ENCODE results near the gene SCRT2. TPM values are rescaled to one million over a fixed set of nuclear protein-coding genes. Genes with fewer than 3 reads are reported as not detected.

The SCRT2 gene
- polyA plus RNA-seq, 1 donor from 2014 or later = 2.5 TPM

GRCh38 chr20:631101-631500 is 44.5 kb downstream of the SCRT2 start:
- Histone ChIP-seq H3K9me2 (ENCODE audit: insufficient read depth, low read length) (no peaks in the 10 kb centered on the region), H3K4me2 (ENCODE audit: low read length) (no peak overlapping the region), H3F3A (ENCODE audit: insufficient read depth, low read length, poor library complexity, severe bottlenecking) (no peaks in the 10 kb centered on the region), H3K4me3 (ENCODE audit: low read length) (no peak overlapping the region), H3K27me3 (ENCODE audit: insufficient read depth, low read depth, low read length) (no peaks in the 10 kb centered on the region), H2AFZ (ENCODE audit: low read depth, low read length) (no peak overlapping the region), H3K79me2 (replicated peaks; ENCODE audit: insufficient read depth, low read length) (no peaks in the 10 kb centered on the region), H3K36me3 (ENCODE audit: insufficient read depth, low read length) (no peaks in the 10 kb centered on the region), H3K27ac (ENCODE audit: low read length) (no peak overlapping the region), H3K9ac (ENCODE audit: low read length) (no peak overlapping the region), H3K9me3 (ENCODE audit: low read length) (no peaks in the 10 kb centered on the region), H4K20me1 (ENCODE audit: insufficient read depth) (no peaks in the 10 kb centered on the region)
- TF ChIP-seq RAD21 (conservative IDR thresholded peaks at IDR 0.05) (no peak), CTCF (IDR thresholded peaks at IDR 0.05; ENCODE audit: poor library complexity, severe bottlenecking) (no peak), REST (IDR thresholded peaks at IDR 0.05; ENCODE audit: borderline replicate concordance) (no peak), MXI1 (conservative IDR thresholded peaks at IDR 0.05; ENCODE audit: poor library complexity, severe bottlenecking) (no peak), POLR2AphosphoS5 (IDR thresholded peaks at IDR 0.05) (no peak), SMC3 (conservative IDR thresholded peaks at IDR 0.05; ENCODE audit: poor library complexity) (no peak), TAF1 (IDR thresholded peaks at IDR 0.05; ENCODE audit: low read depth) (no peak)

- Histone ChIP-seq H3K9me3 (ENCODE audit: low read length) (no peaks in the 10 kb centered on the region), H3K9me2 (ENCODE audit: insufficient read depth, low read length) (no peaks in the 10 kb centered on the region), H3K9ac (ENCODE audit: low read length) (no peak overlapping the region), H4K20me1 (ENCODE audit: insufficient read depth) (no peaks in the 10 kb centered on the region), H3K27ac (ENCODE audit: low read length) (no peak overlapping the region), H2AFZ (ENCODE audit: low read depth, low read length) (no peak overlapping the region), H3F3A (ENCODE audit: insufficient read depth, low read length, poor library complexity, severe bottlenecking) (no peaks in the 10 kb centered on the region), H3K27me3 (ENCODE audit: insufficient read depth, low read depth, low read length) (no peaks in the 10 kb centered on the region), H3K4me3 (ENCODE audit: low read length) (no peak overlapping the region), H3K36me3 (ENCODE audit: insufficient read depth, low read length) (no peaks in the 10 kb centered on the region), H3K4me2 (ENCODE audit: low read length) (no peak overlapping the region), H3K79me2 (replicated peaks; ENCODE audit: insufficient read depth, low read length) (no peaks in the 10 kb centered on the region)
- TF ChIP-seq SMC3 (conservative IDR thresholded peaks at IDR 0.05; ENCODE audit: poor library complexity) (no peak), MXI1 (conservative IDR thresholded peaks at IDR 0.05; ENCODE audit: poor library complexity, severe bottlenecking) (no peak), RAD21 (conservative IDR thresholded peaks at IDR 0.05) (no peak), TAF1 (IDR thresholded peaks at IDR 0.05; ENCODE audit: low read depth) (no peak), REST (IDR thresholded peaks at IDR 0.05; ENCODE audit: borderline replicate concordance) (no peak), POLR2AphosphoS5 (IDR thresholded peaks at IDR 0.05) (no peak), CTCF (IDR thresholded peaks at IDR 0.05; ENCODE audit: poor library complexity, severe bottlenecking) (no peak)
These were observed 49.0 kb downstream of the SCRT2 start for GRCh38 chr20:626579-626978.
